Measurements from ENCODE around the gene NRG2. TPM values are rescaled to one million over a fixed set of nuclear protein-coding genes. Genes with fewer than 3 reads are reported as not detected.

Gene NRG2
- total RNA-seq, 1 donor from 2014 or later, result 0.52 TPM

- Histone ChIP-seq H3K4me3 (ENCODE audit: low read length in 3 of 3) (no peak overlapping the region), H3K9ac (ENCODE audit: low read depth in 1 of 3, low read length in 3 of 3) (no peak overlapping the region), H3K27me3 (ENCODE audit: control insufficient read depth in 3 of 3, insufficient read depth in 3 of 3, low read length in 3 of 3) (no peaks in the 10 kb centered on the region), H3K36me3 (ENCODE audit: control insufficient read depth in 3 of 3, insufficient read depth in 3 of 3, low read length in 3 of 3) (no peaks in the 10 kb centered on the region), H3K27ac (ENCODE audit: low read depth, low read length) (no peak overlapping the region), H3K4me1 (ENCODE audit: control insufficient read depth in 3 of 3, insufficient read depth in 3 of 3, low read length in 3 of 3) (peaks cover 31 to 33% (median 32%) of the 10 kb centered on the region in 3 donors), H3K9me3 (ENCODE audit: control insufficient read depth in 3 of 3, low read length in 3 of 3) (no peaks in the 10 kb centered on the region)
Measured at GRCh38 chr5:139947727-139948126, 95.4 kb downstream of the NRG2 start.

DNA sequence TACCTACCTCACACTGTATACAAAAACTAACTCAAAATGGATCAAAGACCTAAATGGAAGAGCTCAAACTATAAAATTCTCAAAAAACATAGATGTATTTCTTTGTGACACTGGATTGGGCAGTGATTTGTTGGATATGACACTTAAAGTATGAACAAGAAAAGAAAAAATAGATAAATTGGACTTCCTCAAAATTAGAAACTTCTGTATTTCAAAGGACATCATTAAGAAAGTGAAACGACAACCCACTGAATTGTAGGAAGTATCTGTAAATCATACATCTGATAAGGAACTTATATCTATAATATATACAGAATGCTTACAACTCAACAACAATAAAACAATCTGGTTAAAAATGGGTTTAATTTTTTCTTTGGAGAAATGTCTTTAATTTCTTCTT lies 96.7 kb downstream of the NRG2 start:
- no peak overlapping the region for H3K9ac ChIP-seq (ENCODE audit: low read depth in 1 of 3, low read length in 3 of 3)
- no peaks in the 10 kb centered on the region for H3K36me3 ChIP-seq (ENCODE audit: control insufficient read depth in 3 of 3, insufficient read depth in 3 of 3, low read length in 3 of 3)
- H3K27ac ChIP-seq (ENCODE audit: low read depth, low read length), result no peak overlapping the region

DNA sequence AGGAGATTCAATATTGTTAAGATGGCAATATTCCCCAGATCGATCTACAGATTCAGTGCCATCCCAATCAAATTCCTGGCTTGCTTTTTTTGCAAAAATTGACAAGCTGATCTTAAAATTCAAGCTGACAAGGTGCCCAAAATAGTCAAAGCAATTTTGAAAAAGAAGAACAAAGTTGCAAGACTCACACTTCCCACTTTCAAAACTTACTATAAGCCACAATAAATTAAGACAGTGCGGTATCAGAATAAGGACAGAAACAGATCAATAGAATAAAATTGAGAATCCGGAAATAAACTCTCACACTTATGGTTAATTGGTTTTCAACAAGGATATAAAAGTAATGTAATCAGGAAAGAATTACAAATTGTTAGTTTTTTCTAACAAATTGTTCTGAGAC lies 97.1 kb downstream of the NRG2 start:
- H3K27ac ChIP-seq (ENCODE audit: low read depth, low read length), result no peak overlapping the region
- no peaks in the 10 kb centered on the region for H3K27me3 ChIP-seq (ENCODE audit: control insufficient read depth in 3 of 3, insufficient read depth in 3 of 3, low read length in 3 of 3)
- H3K4me1 ChIP-seq (ENCODE audit: control insufficient read depth in 3 of 3, insufficient read depth in 3 of 3, low read length in 3 of 3), result peaks cover 14 to 16% (median 15%) of the 10 kb centered on the region in 3 donors
- no peak overlapping the region for H3K4me3 ChIP-seq (ENCODE audit: low read length in 3 of 3)
- H3K9me3 ChIP-seq (ENCODE audit: control insufficient read depth in 3 of 3, low read length in 3 of 3), result no peaks in the 10 kb centered on the region
- H3K9ac ChIP-seq (ENCODE audit: low read depth in 1 of 3, low read length in 3 of 3), result no peak overlapping the region
- no peaks in the 10 kb centered on the region for H3K36me3 ChIP-seq (ENCODE audit: control insufficient read depth in 3 of 3, insufficient read depth in 3 of 3, low read length in 3 of 3)

More for the DNA sequence above, 96.7 kb downstream of the NRG2 start:
- H3K27me3 ChIP-seq (ENCODE audit: control insufficient read depth in 3 of 3, insufficient read depth in 3 of 3, low read length in 3 of 3), result no peaks in the 10 kb centered on the region
- peaks cover 18 to 20% (median 19%) of the 10 kb centered on the region in 3 donors for H3K4me1 ChIP-seq (ENCODE audit: control insufficient read depth in 3 of 3, insufficient read depth in 3 of 3, low read length in 3 of 3)
- no peaks in the 10 kb centered on the region for H3K9me3 ChIP-seq (ENCODE audit: control insufficient read depth in 3 of 3, low read length in 3 of 3)
- H3K4me3 ChIP-seq (ENCODE audit: low read length in 3 of 3), result no peak overlapping the region

GRCh38 chr5:139942243-139942642 lies 100.9 kb downstream of the NRG2 start:
- Histone ChIP-seq H3K27ac (ENCODE audit: low read depth, low read length) (no peak overlapping the region), H3K4me3 (ENCODE audit: low read length in 3 of 3) (no peak overlapping the region), H3K36me3 (ENCODE audit: control insufficient read depth in 3 of 3, insufficient read depth in 3 of 3, low read length in 3 of 3) (no peaks in the 10 kb centered on the region), H3K27me3 (ENCODE audit: control insufficient read depth in 3 of 3, insufficient read depth in 3 of 3, low read length in 3 of 3) (no peaks in the 10 kb centered on the region), H3K9me3 (ENCODE audit: control insufficient read depth in 3 of 3, low read length in 3 of 3) (no peaks in the 10 kb centered on the region), H3K9ac (ENCODE audit: low read depth in 1 of 3, low read length in 3 of 3) (no peak overlapping the region), H3K4me1 (ENCODE audit: control insufficient read depth in 3 of 3, insufficient read depth in 3 of 3, low read length in 3 of 3) (no peaks in the 10 kb centered on the region)

DNA sequence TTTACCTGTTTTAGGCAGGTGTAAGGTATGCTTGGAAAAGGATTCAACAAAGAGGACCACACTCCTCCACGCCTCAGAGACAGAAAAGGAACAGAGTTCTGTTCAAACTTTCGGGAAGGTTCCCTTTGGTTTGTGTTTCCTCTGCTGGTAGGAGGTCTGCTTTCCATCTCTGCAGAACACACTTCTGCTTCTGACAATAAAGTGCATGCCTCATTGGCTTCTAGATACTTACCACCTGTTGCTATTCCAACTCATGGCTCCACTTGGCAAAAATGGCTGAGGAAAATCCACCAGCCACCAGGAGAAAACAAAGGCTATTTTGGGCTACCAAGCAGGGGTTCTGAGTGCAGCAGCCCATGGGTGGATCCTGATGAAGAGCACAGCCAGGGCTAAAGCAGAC lies 112.7 kb downstream of the NRG2 start:
- Histone ChIP-seq H3K9me3 (ENCODE audit: control insufficient read depth in 3 of 3, low read length in 3 of 3) (no peaks in the 10 kb centered on the region), H3K27ac (ENCODE audit: low read depth, low read length) (no peak overlapping the region), H3K9ac (ENCODE audit: low read depth in 1 of 3, low read length in 3 of 3) (no peak overlapping the region), H3K27me3 (ENCODE audit: control insufficient read depth in 3 of 3, insufficient read depth in 3 of 3, low read length in 3 of 3) (no peaks in the 10 kb centered on the region), H3K4me1 (ENCODE audit: control insufficient read depth in 3 of 3, insufficient read depth in 3 of 3, low read length in 3 of 3) (peaks cover 0 to 16% (median 7%) of the 10 kb centered on the region in 3 donors), H3K4me3 (ENCODE audit: low read length in 3 of 3) (no peak overlapping the region), H3K36me3 (ENCODE audit: control insufficient read depth in 3 of 3, insufficient read depth in 3 of 3, low read length in 3 of 3) (no peaks in the 10 kb centered on the region)

DNA sequence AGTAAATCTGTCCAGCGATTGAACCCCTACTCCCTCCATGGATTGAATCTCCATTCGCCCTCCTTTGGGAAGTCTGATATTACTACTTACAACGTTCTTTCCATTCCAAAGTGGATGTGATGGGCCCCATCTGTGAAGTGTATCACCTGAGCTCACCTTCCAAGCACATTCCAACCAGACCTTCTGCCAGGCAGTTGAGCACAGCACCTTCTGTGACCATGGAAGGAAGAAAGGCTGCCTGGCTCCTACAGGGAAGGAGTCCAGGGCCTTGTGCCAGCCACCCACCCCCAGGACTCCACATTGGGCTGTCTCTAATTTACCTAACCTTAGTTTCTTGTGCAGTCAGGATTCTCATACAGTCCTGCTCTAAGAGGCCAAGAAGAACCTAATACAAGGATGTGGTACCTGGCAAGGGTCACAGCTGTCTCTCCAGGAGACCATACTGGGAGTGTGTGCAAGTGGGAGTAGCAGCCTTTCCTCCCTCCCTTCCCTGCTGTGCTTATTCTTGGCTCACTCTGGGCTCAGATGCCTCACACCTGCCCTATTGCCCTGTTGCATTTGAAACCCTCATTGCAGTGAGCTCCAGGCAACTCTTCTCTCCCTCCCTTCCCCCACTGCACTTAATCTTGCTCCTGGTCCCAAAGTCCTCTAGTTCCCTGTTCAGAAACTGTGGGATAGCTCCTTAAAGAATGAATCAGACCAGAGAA lies 116.1 kb downstream of the NRG2 start:
- no peak overlapping the region for H3K4me3 ChIP-seq (ENCODE audit: low read length in 3 of 3)
- no peaks in the 10 kb centered on the region for H3K27me3 ChIP-seq (ENCODE audit: control insufficient read depth in 3 of 3, insufficient read depth in 3 of 3, low read length in 3 of 3)

DNA sequence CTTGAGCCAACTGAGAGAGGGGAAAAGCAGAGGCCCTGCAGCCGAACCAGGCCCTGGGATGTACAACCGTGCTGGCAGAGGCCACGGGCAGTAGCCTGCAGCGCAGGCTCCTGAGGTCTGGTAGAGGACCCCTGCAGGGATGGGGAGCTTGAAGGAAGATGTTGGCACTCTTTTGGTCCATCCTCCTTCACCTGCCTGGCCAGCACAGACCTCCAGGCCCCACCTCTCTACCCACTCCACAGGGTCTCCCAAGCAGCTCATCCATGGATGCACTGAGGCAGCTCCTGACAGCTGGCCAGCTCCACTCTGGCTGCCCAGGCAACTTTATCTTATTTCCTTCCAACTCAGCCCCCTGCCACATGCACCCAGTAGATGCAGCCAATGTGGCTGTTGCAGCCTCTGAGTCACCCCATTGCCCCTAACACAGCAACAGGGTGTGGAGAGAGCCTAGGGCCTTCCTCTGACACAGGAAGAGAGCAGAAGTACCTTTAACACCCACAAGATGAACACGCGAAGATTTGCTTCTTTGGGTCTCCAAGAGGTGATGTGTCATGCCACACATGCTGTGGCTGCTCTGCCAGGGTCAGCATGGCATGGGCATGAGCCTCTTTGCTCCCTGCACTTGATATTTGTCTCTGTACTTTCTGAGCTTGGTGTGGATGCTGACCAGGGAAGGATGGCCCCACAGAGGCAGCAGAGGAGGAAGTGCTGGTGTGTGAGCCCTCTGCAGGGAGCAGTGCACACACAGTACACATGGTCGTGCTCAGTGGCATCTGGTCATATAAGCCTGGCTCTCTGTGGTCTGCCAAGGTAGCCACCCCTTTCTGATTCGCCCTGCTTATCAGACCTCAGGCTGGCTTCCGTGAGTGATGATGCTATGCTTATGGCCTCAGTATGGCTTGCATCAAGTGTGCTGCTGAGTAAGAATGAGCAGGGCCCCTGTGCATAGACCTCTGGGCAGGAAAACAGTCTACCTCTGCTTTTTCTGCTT lies 117.2 kb downstream of the NRG2 start:
- H3K27ac ChIP-seq (ENCODE audit: low read depth, low read length), result no peak overlapping the region
- H3K9ac ChIP-seq (ENCODE audit: low read depth in 1 of 3, low read length in 3 of 3), result no peak overlapping the region
- H3K36me3 ChIP-seq (ENCODE audit: control insufficient read depth in 3 of 3, insufficient read depth in 3 of 3, low read length in 3 of 3), result no peaks in the 10 kb centered on the region
- no peak overlapping the region for H3K4me3 ChIP-seq (ENCODE audit: low read length in 3 of 3)
- peaks cover 0 to 16% (median 7%) of the 10 kb centered on the region in 3 donors for H3K4me1 ChIP-seq (ENCODE audit: control insufficient read depth in 3 of 3, insufficient read depth in 3 of 3, low read length in 3 of 3)
- no peaks in the 10 kb centered on the region for H3K27me3 ChIP-seq (ENCODE audit: control insufficient read depth in 3 of 3, insufficient read depth in 3 of 3, low read length in 3 of 3)
- no peaks in the 10 kb centered on the region for H3K9me3 ChIP-seq (ENCODE audit: control insufficient read depth in 3 of 3, low read length in 3 of 3)

More for the DNA sequence above, 116.1 kb downstream of the NRG2 start:
- no peaks in the 10 kb centered on the region for H3K9me3 ChIP-seq (ENCODE audit: control insufficient read depth in 3 of 3, low read length in 3 of 3)
- no peak overlapping the region for H3K27ac ChIP-seq (ENCODE audit: low read depth, low read length)
- H3K36me3 ChIP-seq (ENCODE audit: control insufficient read depth in 3 of 3, insufficient read depth in 3 of 3, low read length in 3 of 3), result no peaks in the 10 kb centered on the region
- H3K9ac ChIP-seq (ENCODE audit: low read depth in 1 of 3, low read length in 3 of 3), result no peak overlapping the region
- H3K4me1 ChIP-seq (ENCODE audit: control insufficient read depth in 3 of 3, insufficient read depth in 3 of 3, low read length in 3 of 3), result peaks cover 0 to 16% (median 7%) of the 10 kb centered on the region in 3 donors

DNA sequence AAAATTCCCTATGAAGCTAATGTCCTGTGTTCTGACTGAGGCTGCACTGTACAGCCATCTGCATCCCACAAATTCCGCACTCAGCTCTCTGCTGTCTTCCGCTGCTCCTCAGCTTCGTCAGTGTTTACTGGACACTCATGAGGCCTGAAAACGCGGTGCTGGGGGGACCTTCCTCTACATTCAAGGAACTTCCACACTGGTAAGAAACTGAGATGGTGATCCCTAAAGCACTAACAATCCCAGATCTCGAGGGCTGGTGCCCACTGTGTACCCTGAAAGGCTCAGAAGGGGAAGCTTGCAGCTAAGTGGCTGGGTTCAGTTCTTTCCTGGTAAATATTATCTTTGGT lies 117.9 kb downstream of the NRG2 start:
- Histone ChIP-seq H3K36me3 (ENCODE audit: control insufficient read depth in 3 of 3, insufficient read depth in 3 of 3, low read length in 3 of 3) (no peaks in the 10 kb centered on the region), H3K27me3 (ENCODE audit: control insufficient read depth in 3 of 3, insufficient read depth in 3 of 3, low read length in 3 of 3) (no peaks in the 10 kb centered on the region), H3K4me1 (ENCODE audit: control insufficient read depth in 3 of 3, insufficient read depth in 3 of 3, low read length in 3 of 3) (peaks cover 0 to 12% (median 3%) of the 10 kb centered on the region in 3 donors), H3K9ac (ENCODE audit: low read depth in 1 of 3, low read length in 3 of 3) (no peak overlapping the region), H3K9me3 (ENCODE audit: control insufficient read depth in 3 of 3, low read length in 3 of 3) (no peaks in the 10 kb centered on the region), H3K4me3 (ENCODE audit: low read length in 3 of 3) (no peak overlapping the region), H3K27ac (ENCODE audit: low read depth, low read length) (no peak overlapping the region)

DNA sequence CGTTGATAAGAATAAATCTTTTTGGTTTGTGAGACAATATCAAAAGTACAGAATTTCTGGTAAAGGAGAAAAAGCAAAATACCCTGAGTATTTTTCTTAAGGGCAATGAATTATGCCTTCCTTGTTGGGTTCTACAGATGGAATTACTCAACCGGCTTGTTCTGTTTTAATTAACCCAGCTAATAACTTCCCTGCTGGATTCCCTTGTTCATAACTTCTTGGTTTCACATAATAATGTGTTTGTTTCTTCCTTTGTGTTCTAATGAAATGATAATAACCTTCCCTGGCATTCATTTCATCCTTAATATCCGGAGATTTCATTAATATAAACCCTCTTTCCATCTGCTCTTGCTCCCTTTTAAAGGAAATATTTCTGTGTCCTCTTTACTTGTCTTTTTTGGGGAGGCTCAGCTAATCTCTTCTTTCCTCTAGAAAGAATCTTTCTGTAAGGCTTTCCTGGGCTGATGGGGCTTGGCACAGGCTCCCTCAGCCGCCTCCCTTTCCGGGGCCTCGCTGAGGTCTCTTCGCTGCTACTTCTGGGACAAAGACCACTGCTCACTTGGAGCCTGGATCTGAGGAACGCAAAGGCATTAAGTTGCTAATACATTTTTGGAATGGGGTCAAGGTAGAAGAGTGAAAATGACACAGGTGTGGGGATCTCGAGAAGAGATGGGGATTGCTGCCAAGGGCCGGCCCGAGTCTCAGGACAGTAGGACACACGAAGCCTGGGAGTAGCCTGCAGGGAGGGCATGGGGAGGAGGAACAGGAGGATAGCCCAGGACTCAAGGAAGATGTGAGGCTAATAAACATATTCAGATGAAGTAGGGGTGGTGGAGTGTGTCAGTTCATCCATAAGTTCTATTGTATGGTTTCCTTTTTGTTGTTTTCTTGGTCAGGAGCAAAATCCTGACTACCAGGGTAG lies 118.5 kb downstream of the NRG2 start:
- no peaks in the 10 kb centered on the region for H3K36me3 ChIP-seq (ENCODE audit: control insufficient read depth in 3 of 3, insufficient read depth in 3 of 3, low read length in 3 of 3)
- no peak overlapping the region for H3K4me3 ChIP-seq (ENCODE audit: low read length in 3 of 3)
- peaks cover 0 to 5% (median 0%) of the 10 kb centered on the region in 3 donors for H3K4me1 ChIP-seq (ENCODE audit: control insufficient read depth in 3 of 3, insufficient read depth in 3 of 3, low read length in 3 of 3)
- no peak overlapping the region for H3K27ac ChIP-seq (ENCODE audit: low read depth, low read length)
- no peaks in the 10 kb centered on the region for H3K27me3 ChIP-seq (ENCODE audit: control insufficient read depth in 3 of 3, insufficient read depth in 3 of 3, low read length in 3 of 3)
- H3K9me3 ChIP-seq (ENCODE audit: control insufficient read depth in 3 of 3, low read length in 3 of 3), result no peaks in the 10 kb centered on the region
- H3K9ac ChIP-seq (ENCODE audit: low read depth in 1 of 3, low read length in 3 of 3), result no peak overlapping the region
